Measurements from ENCODE around the gene CDH23. TPM values are rescaled to one million over a fixed set of nuclear protein-coding genes. Genes with fewer than 3 reads are reported as not detected.

The CDH23 gene
- total and polyA plus RNA-seq, 2 donors (not counting 1 experiment from before 2014, with no cell fraction given): 0.37 to 0.89 TPM

- no peaks in the 10 kb centered on the region for H3K27me3 Mint-ChIP-seq
- no peak for ATAC-seq (ENCODE audit: low read depth)
- no peak overlapping the region for H3K4me3 Mint-ChIP-seq
- 100% methylated on average over 3 of the region's 5 CpGs for WGBS (ENCODE audit: insufficient coverage)
- Histone ChIP-seq H3K79me2 (ENCODE audit: control insufficient read depth, insufficient read depth, low read length) (no peaks in the 10 kb centered on the region), H2AFZ (ENCODE audit: insufficient read depth, low read depth, low read length, poor library complexity, severe bottlenecking) (no peak overlapping the region), H3K9ac (ENCODE audit: low read length) (no peak overlapping the region), H3K4me2 (replicated peaks; ENCODE audit: low read depth, low read length, poor library complexity, severe bottlenecking) (no peak overlapping the region), H4K20me1 (ENCODE audit: control insufficient read depth, insufficient read depth, low read length, poor library complexity, severe bottlenecking) (no peaks in the 10 kb centered on the region), H3K27ac (ENCODE audit: low read length in 2 of 2) (no peak overlapping the region), H3K4me3 (ENCODE audit: control extremely low read depth in 1 of 5, extremely low read depth in 1 of 5, insufficient read depth in 1 of 5, low read depth in 2 of 5, low read length in 4 of 5) (no peak overlapping the region), H3K4me1 (ENCODE audit: control insufficient read depth in 2 of 2, insufficient read depth in 2 of 2, low read length in 2 of 2) (peaks cover 16 to 20% of the 10 kb centered on the region in 2 donors), H3K36me3 (replicated peaks in 1 of 2; ENCODE audit: control extremely low read depth in 1 of 2, control insufficient read depth in 1 of 2, extremely low read depth in 1 of 2, insufficient read depth in 2 of 2, low read length in 1 of 2) (no peaks in the 10 kb centered on the region), H3K9me3 (ENCODE audit: control extremely low read depth in 1 of 3, control insufficient read depth in 2 of 3, insufficient read depth in 1 of 3, low read length in 2 of 3) (no peaks in the 10 kb centered on the region), H3K27me3 (replicated peaks in 1 of 4; ENCODE audit: control extremely low read depth in 1 of 4, control insufficient read depth in 3 of 4, insufficient read depth in 4 of 4, low read length in 3 of 4) (no peaks in the 10 kb centered on the region)
- intact Hi-C loops (cut with micrococcal nuclease): no loop called here
- DNase-seq: no peak
- peaks cover 20% of the 10 kb centered on the region for H3K4me1 Mint-ChIP-seq
- H3K27ac Mint-ChIP-seq: peak overlapping the region; percentile 67
- no peaks in the 10 kb centered on the region for H3K9me3 Mint-ChIP-seq (ENCODE audit: insufficient read depth)
- ChIA-PET CTCF (no interaction called here), POLR2A (interaction anchor here (0.7 kb wide), 2 partner anchors 15 to 153 kb away, joined by 3 to 6 read pairs; no protein-coding TSS in a partner anchor)
- TF ChIP-seq EZH2 (IDR thresholded peaks at IDR 0.05; ENCODE audit: borderline replicate concordance, insufficient read depth, low read depth, low read length, poor library complexity, severe bottlenecking): no peak
- TF ChIP-seq, protein P1, sequence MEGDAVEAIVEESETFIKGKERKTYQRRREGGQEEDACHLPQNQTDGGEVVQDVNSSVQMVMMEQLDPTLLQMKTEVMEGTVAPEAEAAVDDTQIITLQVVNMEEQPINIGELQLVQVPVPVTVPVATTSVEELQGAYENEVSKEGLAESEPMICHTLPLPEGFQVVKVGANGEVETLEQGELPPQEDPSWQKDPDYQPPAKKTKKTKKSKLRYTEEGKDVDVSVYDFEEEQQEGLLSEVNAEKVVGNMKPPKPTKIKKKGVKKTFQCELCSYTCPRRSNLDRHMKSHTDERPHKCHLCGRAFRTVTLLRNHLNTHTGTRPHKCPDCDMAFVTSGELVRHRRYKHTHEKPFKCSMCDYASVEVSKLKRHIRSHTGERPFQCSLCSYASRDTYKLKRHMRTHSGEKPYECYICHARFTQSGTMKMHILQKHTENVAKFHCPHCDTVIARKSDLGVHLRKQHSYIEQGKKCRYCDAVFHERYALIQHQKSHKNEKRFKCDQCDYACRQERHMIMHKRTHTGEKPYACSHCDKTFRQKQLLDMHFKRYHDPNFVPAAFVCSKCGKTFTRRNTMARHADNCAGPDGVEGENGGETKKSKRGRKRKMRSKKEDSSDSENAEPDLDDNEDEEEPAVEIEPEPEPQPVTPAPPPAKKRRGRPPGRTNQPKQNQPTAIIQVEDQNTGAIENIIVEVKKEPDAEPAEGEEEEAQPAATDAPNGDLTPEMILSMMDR (IDR thresholded peaks at IDR 0.05): no peak
Observed at GRCh38 chr10:71864911-71865361, 468.2 kb downstream of the CDH23 start.

Small RNAs within 50 kb of the gene (small RNA-seq; reads per million reads assigned to genes)
- gene MIR7152 (ENCODE audit: insufficient read length, low read depth, low replicate concordance): not detected
- gene RNU7-38P (ENCODE audit: insufficient read length, low read depth, low replicate concordance): not detected

Other genes with a start within 250 kb of the CDH23 start
- not detected in 2 replicates for gene UNC5B, start 184.3 kb upstream of the CDH23 start, total RNA-seq
- gene UNC5B, start 184.3 kb upstream of the CDH23 start, polyA plus RNA-seq: not detected in 2 replicates
- 6.7 and 8.2 TPM in 2 replicates for gene SLC29A3, start 77.7 kb upstream of the CDH23 start, total RNA-seq
- gene SLC29A3, start 77.7 kb upstream of the CDH23 start, polyA plus RNA-seq: 1.8 and 4.5 TPM in 2 replicates